CD14-positive monocyte (primary cell): ENCODE data around the gene MFAP3. TPM values are rescaled to one million over a fixed set of nuclear protein-coding genes. Genes with fewer than 3 reads are reported as not detected.

ENCODE experiments used
- DNase-seq, 3 donors: peaks; one replicate each; pipeline ENCODE4 v3.0.0-alpha.2; 2011 to 2022
- H2AFZ ChIP-seq: 2 replicates; pipeline ENCODE4 v1.6.0; 2012; ENCODE audit warnings: mild to moderate bottlenecking, low read depth, low read length, inconsistent platforms; ENCODE audit not compliant: insufficient read depth, poor library complexity, severe bottlenecking
- H3K27ac ChIP-seq, 2 donors: 1 replicate in 1 of 2; 2 replicates in 1 of 2; pipeline ENCODE4 v1.5.1; 2012 to 2013; ENCODE audit warnings: low read length in 2 of 2, control low read depth in 1 of 2, inconsistent platforms in 1 of 2, low read depth in 1 of 2, mild to moderate bottlenecking in 1 of 2
- H3K27me3 ChIP-seq, 2 donors: one replicate each; pipeline versions ENCODE4 v1.6.0 to v1.6.1; 2011 to 2013; ENCODE audit warnings: low read length in 2 of 2; ENCODE audit not compliant: control insufficient read depth in 2 of 2, insufficient read depth in 2 of 2
- H3K36me3 ChIP-seq, 2 donors: replicated peaks in 1 of 2; 1 replicate in 1 of 2; 2 replicates in 1 of 2; pipeline versions ENCODE4 v1.5.1 to v1.6.1; 2012 to 2013; ENCODE audit warnings: low read length in 2 of 2, control low read depth in 1 of 2, inconsistent platforms in 1 of 2, mild to moderate bottlenecking in 1 of 2; ENCODE audit not compliant: insufficient read depth in 2 of 2, control insufficient read depth in 1 of 2
- H3K4me1 ChIP-seq, 2 donors: 1 replicate in 1 of 2; 2 replicates in 1 of 2; pipeline versions ENCODE4 v1.5.1 to v1.6.1; 2012 to 2013; ENCODE audit warnings: low read length in 2 of 2, control low read depth in 1 of 2, inconsistent platforms in 1 of 2, mild to moderate bottlenecking in 1 of 2, moderate library complexity in 1 of 2; ENCODE audit not compliant: insufficient read depth in 2 of 2, control insufficient read depth in 1 of 2
- H3K4me2 ChIP-seq: replicated peaks from 2 replicates; pipeline ENCODE3; 2012; ENCODE audit warnings: low read length, moderate library complexity, mild to moderate bottlenecking; ENCODE audit not compliant: poor library complexity, severe bottlenecking; ENCODE audit errors: extremely low read depth
- H3K4me3 ChIP-seq, 3 experiments: fragments of 200-600 bp in 1 of 3; sonication (generic) in 1 of 3; replicated peaks in 1 of 3; 1 replicate in 2 of 3; 2 replicates in 1 of 3; pipeline ENCODE4 v1.5.1; 2011 to 2013; ENCODE audit warnings: low read length in 3 of 3, mild to moderate bottlenecking in 3 of 3, control low read depth in 2 of 3, low read depth in 2 of 3, inconsistent platforms in 1 of 3, moderate library complexity in 1 of 3
- H3K79me2 ChIP-seq: 2 replicates; pipeline ENCODE4 v1.6.0; 2012; ENCODE audit warnings: mild to moderate bottlenecking, control low read depth, inconsistent platforms, low read length, moderate library complexity; ENCODE audit not compliant: insufficient read depth
- H3K9ac ChIP-seq: 2 replicates; pipeline ENCODE4 v1.6.0; 2017; ENCODE audit warnings: low read length, mild to moderate bottlenecking; ENCODE audit not compliant: insufficient read depth, poor library complexity, severe bottlenecking
- H3K9me3 ChIP-seq, 2 donors: replicated peaks in 1 of 2; 1 replicate in 1 of 2; 2 replicates in 1 of 2; pipeline versions ENCODE4 v1.5.1 to v1.6.1; 2012 to 2013; ENCODE audit warnings: low read length in 2 of 2, control low read depth in 1 of 2; ENCODE audit not compliant: control insufficient read depth in 1 of 2, insufficient read depth in 1 of 2
- H4K20me1 ChIP-seq: 2 replicates; pipeline ENCODE4 v1.6.0; 2012; ENCODE audit warnings: mild to moderate bottlenecking, low read length, control low read depth, moderate library complexity; ENCODE audit not compliant: insufficient read depth
- H3K27ac Mint-ChIP-seq, 7 donors: one replicate each; pipeline ENCODE4 v1.8.0; 2020; ENCODE audit warnings: mild to moderate bottlenecking in 7 of 7, mixed read lengths in 7 of 7, moderate library complexity in 6 of 7, inconsistent platforms in 2 of 7
- H3K27me3 Mint-ChIP-seq, 3 donors: one replicate each; pipeline ENCODE4 v1.8.0; 2021 to 2022; ENCODE audit warnings: low read depth in 3 of 3, mild to moderate bottlenecking in 3 of 3, mixed read lengths in 3 of 3, moderate library complexity in 3 of 3, inconsistent platforms in 1 of 3
- H3K36me3 Mint-ChIP-seq, 2 donors: one replicate each; pipeline ENCODE4 v1.8.0; 2020; ENCODE audit warnings: mixed read lengths in 2 of 2, inconsistent platforms in 1 of 2, mild to moderate bottlenecking in 1 of 2
- H3K4me1 Mint-ChIP-seq: one replicate; pipeline ENCODE4 v1.8.0; 2020; ENCODE audit warnings: mild to moderate bottlenecking, mixed read lengths
- H3K4me3 Mint-ChIP-seq, 2 donors: one replicate each; pipeline ENCODE4 v1.8.0; 2020; ENCODE audit warnings: mild to moderate bottlenecking in 2 of 2, mixed read lengths in 2 of 2, moderate library complexity in 1 of 2
- H3K9me3 Mint-ChIP-seq, 7 donors: one replicate each; pipeline ENCODE4 v1.8.0; 2020 to 2022; ENCODE audit warnings: mixed read lengths in 7 of 7, mild to moderate bottlenecking in 6 of 7, moderate library complexity in 6 of 7, inconsistent platforms in 2 of 7
- CTCF ChIP-seq: fragments of 200-600 bp; IDR thresholded peaks from one replicate; pipeline ENCODE4 v1.8.0; 2022; ENCODE audit warnings: antibody characterized with exemption, mild to moderate bottlenecking
- WGBS: methylation state at CpG from one replicate; pipeline ENCODE4 v1.1.5; 2013; ENCODE audit warnings: missing lambda C conversion rate; ENCODE audit not compliant: insufficient coverage; 5-methylcytosine and 5-hydroxymethylcytosine counted together
- intact Hi-C, 2 donors: fragments of 100-400 bp; cut with micrococcal nuclease; formaldehyde crosslinking; loops; one replicate each; pipeline versions ENCODE4 v1.15.0 to v1.15.1; 2023
- polyA minus RNA-seq: library from RNA; depleted of rRNA, polyadenylated mRNA; stranded (reverse); fragments of >200 nt; gene quantifications from 2 replicates; pipeline ENCODE4 v1.2.3, GENCODE V29; 2012
- polyA plus RNA-seq, 3 donors: library from polyadenylated mRNA; depleted of rRNA in 1 of 3; unstranded in 2 of 3; stranded (reverse) in 1 of 3; fragments of 300-500 nt in 2 of 3; fragments of >200 nt in 1 of 3; fragmentation: Illumina TruSeq in 2 of 3; gene quantifications; 1 replicate in 2 of 3; 2 replicates in 1 of 3; pipeline ENCODE4 v1.2.3, GENCODE V29; 2012 to 2021
- total RNA-seq, 12 experiments: library from RNA in 1 of 12; stranded (reverse) in 1 of 12; fragments of 120-200 nt in 1 of 12; gene quantifications; one replicate each; pipeline ENCODE4 v1.2.4 and lab custom pipeline; 2013 to 2026; ENCODE audit warnings: mixed read lengths in 6 of 12, inconsistent platforms in 1 of 12

Gene MFAP3
- total RNA-seq (2013), result 24.8 TPM
- polyA plus RNA-seq (10 to 100 TPM in 1 of 3 donors, 1 to 10 TPM in 2; 7.4 to 13.1 (median 8.6) TPM), polyA minus RNA-seq (13.3 and 16.7 TPM in 2 replicates), total RNA-seq (lab: John Stamatoyannopoulos, UW) (27.4 to 62.2 (median 43.7) reads per million in 11 experiments)

- no peaks in the 10 kb centered on the region for H3K36me3 ChIP-seq
- intact Hi-C loops, result no loop called here
- peaks cover 45% of the 10 kb centered on the region for H3K79me2 ChIP-seq
- no peaks in the 10 kb centered on the region for H3K9me3 ChIP-seq
- H4K20me1 ChIP-seq, result peaks cover under 1% of the 10 kb centered on the region
- H3K27me3 ChIP-seq, result no peaks in the 10 kb centered on the region
- peak within 1 kb of the TSS; percentile 80 for H3K9ac ChIP-seq
- WGBS, result under 1% methylated on average over 51 of the region's 51 CpGs
- H3K4me2 ChIP-seq, result peak within 1 kb of the TSS; percentile 83
- Mint-ChIP-seq H3K9me3 (no peaks in the 10 kb centered on the region), H3K27me3 (no peaks in the 10 kb centered on the region), H3K4me1 (peaks cover 40% of the 10 kb centered on the region), H3K27ac (peak within 1 kb of the TSS; percentile 90 to 98 (median 96)), H3K36me3 (peaks cover 5 to 12% of the 10 kb centered on the region in 2 donors), H3K4me3 (peak within 1 kb of the TSS; percentile 96 to 100)
- TF ChIP-seq CTCF, result no peak
- peak within 1 kb of the TSS; percentile 67 to 92 for H3K27ac ChIP-seq
- peak within 1 kb of the TSS; percentile 78 to 89 (median 80) for H3K4me3 ChIP-seq
- H2AFZ ChIP-seq, result peak within 1 kb of the TSS; percentile 95
- peaks cover 26 to 37% of the 10 kb centered on the region in 2 donors for H3K4me1 ChIP-seq
- DNase-seq, result peak; percentile 75 to 86 (median 82)
Observed at GRCh38 chr5:154038707-154039457, at the start of gene MFAP3, which contains the start of gene FAM114A2. Gene MFAP3, plus strand, starts transcription at chr5:154038967. Its CDS starts 10,756 bp downstream, at chr5:154049723. Gene FAM114A2, minus strand, starts transcription at chr5:154038910. Its CDS starts 3,957 bp downstream, at chr5:154034953.

- H3K79me2 ChIP-seq, result no peaks in the 10 kb centered on the region
- H3K27ac ChIP-seq, result no peak overlapping the region
- TF ChIP-seq CTCF, result no peak
- H2AFZ ChIP-seq, result no peak overlapping the region
- Mint-ChIP-seq H3K9me3 (no peaks in the 10 kb centered on the region), H3K27ac (no peak overlapping the region), H3K4me1 (no peaks in the 10 kb centered on the region), H3K36me3 (peaks cover 32 to 40% of the 10 kb centered on the region in 2 donors), H3K4me3 (no peak overlapping the region), H3K27me3 (no peaks in the 10 kb centered on the region)
- no peaks in the 10 kb centered on the region for H4K20me1 ChIP-seq
- H3K36me3 ChIP-seq, result peaks cover 21 to 39% of the 10 kb centered on the region in 2 donors
- no peak overlapping the region for H3K4me2 ChIP-seq
- H3K9me3 ChIP-seq, result no peaks in the 10 kb centered on the region
- intact Hi-C loops, result no loop called here
- no peaks in the 10 kb centered on the region for H3K27me3 ChIP-seq
- H3K9ac ChIP-seq, result no peak overlapping the region
- no peak overlapping the region for H3K4me3 ChIP-seq
- no peak for DNase-seq
- no peaks in the 10 kb centered on the region for H3K4me1 ChIP-seq
Observed at GRCh38 chr5:153991168-153991567, 47.6 kb upstream of the MFAP3 start.
